B cell (primary cell): ENCODE measurements around the gene LRRC73. TPM values are rescaled to one million over a fixed set of nuclear protein-coding genes. Genes with fewer than 3 reads are reported as not detected.
A peak's percentile ranks its signal among the peaks of the same experiment; 100 is the strongest.

ENCODE experiments used
- ATAC-seq: fragments of 200-7000 bp; cut with Tn5 transposase; one replicate; pipeline ENCODE4 v1.10.0; 2021; ENCODE audit warnings: low read depth, mild to moderate bottlenecking, moderate number of reproducible peaks, moderate library complexity
- CTCF ChIA-PET: fragments of 350-600 bp; sonication (Branson Sonifier 250); formaldehyde crosslinking; loops from one replicate; lab custom pipeline; 2021; ENCODE audit warnings: antibody characterized with exemption, inconsistent platforms; lab: Charles Lee
- POLR2A ChIA-PET: fragments of 350-600 bp; sonication (Branson Sonifier 250); formaldehyde crosslinking; loops from one replicate; lab custom pipeline; 2021; ENCODE audit warnings: antibody characterized with exemption; lab: Charles Lee
- DNase-seq: peaks from one replicate; pipeline ENCODE4 v3.0.0; 2013
- H2AFZ ChIP-seq: 2 replicates; pipeline ENCODE4 v1.6.1; 2012; ENCODE audit warnings: mild to moderate bottlenecking, low read depth, low read length; ENCODE audit not compliant: insufficient read depth, poor library complexity, severe bottlenecking
- H3K27ac ChIP-seq, 2 donors: 1 replicate in 1 of 2; 2 replicates in 1 of 2; pipeline ENCODE4 v1.5.1; 2012 to 2013; ENCODE audit warnings: low read length in 2 of 2, mild to moderate bottlenecking in 2 of 2, moderate library complexity in 1 of 2
- H3K27me3 ChIP-seq, 4 experiments: fragments of 200-600 bp in 1 of 4; sonication (generic) in 1 of 4; replicated peaks in 1 of 4; 1 replicate in 2 of 4; 2 replicates in 2 of 4; pipeline versions ENCODE4 v1.6.1 to v1.7.0; 2013 to 2016; ENCODE audit warnings: low read length in 3 of 4, mild to moderate bottlenecking in 2 of 4, mixed read lengths in 1 of 4, moderate library complexity in 1 of 4; ENCODE audit not compliant: insufficient read depth in 4 of 4, control insufficient read depth in 3 of 4; ENCODE audit errors: control extremely low read depth in 1 of 4
- H3K36me3 ChIP-seq, 2 experiments: replicated peaks in 1 of 2; 1 replicate in 1 of 2; 2 replicates in 1 of 2; pipeline versions ENCODE4 v1.6.1 to v1.7.1; 2013; ENCODE audit warnings: low read length in 1 of 2; ENCODE audit not compliant: insufficient read depth in 2 of 2, control insufficient read depth in 1 of 2; ENCODE audit errors: control extremely low read depth in 1 of 2, extremely low read depth in 1 of 2
- H3K4me1 ChIP-seq, 2 donors: fragments of 200-600 bp in 1 of 2; sonication (generic) in 1 of 2; 1 replicate in 1 of 2; 2 replicates in 1 of 2; pipeline versions ENCODE4 v1.5.1 to v1.6.1; 2013 to 2017; ENCODE audit warnings: low read length in 2 of 2; ENCODE audit not compliant: control insufficient read depth in 2 of 2, insufficient read depth in 2 of 2
- H3K4me2 ChIP-seq: replicated peaks from 2 replicates; pipeline ENCODE3; 2012; ENCODE audit warnings: mild to moderate bottlenecking, low read depth, low read length; ENCODE audit not compliant: poor library complexity, severe bottlenecking
- H3K4me3 ChIP-seq, 5 experiments: fragments of 200-600 bp in 1 of 5; sonication (generic) in 1 of 5; 1 replicate in 3 of 5; 2 replicates in 2 of 5; pipeline versions ENCODE4 v1.5.1 to v1.7.0; 2011 to 2016; ENCODE audit warnings: low read length in 4 of 5, mild to moderate bottlenecking in 4 of 5, low read depth in 2 of 5, control low read depth in 1 of 5, moderate library complexity in 1 of 5; ENCODE audit not compliant: insufficient read depth in 1 of 5; ENCODE audit errors: control extremely low read depth in 1 of 5, extremely low read depth in 1 of 5
- H3K79me2 ChIP-seq: fragments of 200-600 bp; sonication (generic); one replicate; pipeline ENCODE4 v1.6.0; 2016; ENCODE audit warnings: low read length; ENCODE audit not compliant: control insufficient read depth, insufficient read depth
- H3K9ac ChIP-seq: fragments of 200-600 bp; sonication (generic); 2 replicates; pipeline ENCODE4 v1.6.1; 2017; ENCODE audit warnings: mild to moderate bottlenecking, low read length, moderate library complexity
- H3K9me3 ChIP-seq, 3 donors: one replicate each; pipeline versions ENCODE4 v1.6.1 to v1.7.1; 2013; ENCODE audit warnings: low read length in 2 of 3; ENCODE audit not compliant: control insufficient read depth in 2 of 3, insufficient read depth in 1 of 3; ENCODE audit errors: control extremely low read depth in 1 of 3
- H4K20me1 ChIP-seq: 2 replicates; pipeline ENCODE4 v1.6.0; 2012; ENCODE audit warnings: mild to moderate bottlenecking, low read length; ENCODE audit not compliant: insufficient read depth, control insufficient read depth, poor library complexity, severe bottlenecking
- H3K27ac Mint-ChIP-seq: one replicate; pipeline ENCODE4 v1.8.0; 2021; ENCODE audit warnings: mixed read lengths
- H3K27me3 Mint-ChIP-seq: one replicate; pipeline ENCODE4 v1.8.0; 2021; ENCODE audit warnings: mixed read lengths
- H3K4me1 Mint-ChIP-seq: one replicate; pipeline ENCODE4 v1.8.0; 2021; ENCODE audit warnings: mixed read lengths
- H3K4me3 Mint-ChIP-seq: one replicate; pipeline ENCODE4 v1.8.0; 2021; ENCODE audit warnings: mixed read lengths
- H3K9me3 Mint-ChIP-seq: one replicate; pipeline ENCODE4 v1.8.0; 2022; ENCODE audit warnings: mixed read lengths; ENCODE audit not compliant: insufficient read depth
- EZH2 ChIP-seq: IDR thresholded peaks from 2 replicates; pipeline ENCODE4 v1.6.1; 2012; ENCODE audit warnings: borderline replicate concordance, low read depth, mild to moderate bottlenecking, moderate library complexity, low read length; ENCODE audit not compliant: insufficient read depth, poor library complexity, severe bottlenecking
- WGBS: methylation state at CpG from one replicate; pipeline ENCODE4 v1.1.5; 2013; ENCODE audit warnings: missing lambda C conversion rate; ENCODE audit not compliant: insufficient coverage; 5-methylcytosine and 5-hydroxymethylcytosine counted together
- intact Hi-C: fragments of 100-400 bp; cut with micrococcal nuclease; formaldehyde crosslinking; loops from one replicate; pipeline ENCODE4 v1.10.0; 2022
- polyA plus RNA-seq: library from polyadenylated mRNA; depleted of rRNA; stranded (reverse); fragments of >200 nt; gene quantifications from 2 replicates; pipeline ENCODE4 v1.2.3, GENCODE V29; 2012
- total RNA-seq, 2 donors: library from RNA; stranded (reverse); fragments of 120-200 nt in 1 of 2; gene quantifications; 1 replicate in 1 of 2; 2 replicates in 1 of 2; pipeline versions ENCODE4 v1.2.3 to v1.2.4, GENCODE V29; 2013 to 2022
- TF ChIP-seq, protein P1 (sequence below): fragments of 200-600 bp; IDR thresholded peaks from one replicate; pipeline ENCODE4 v1.8.0; 2022; ENCODE audit warnings: antibody characterized with exemption, mild to moderate bottlenecking

Gene LRRC73
- total and polyA plus RNA-seq, 2 donors (not counting 1 experiment from before 2014, with no cell fraction given): 0.06 to 0.99 TPM

GRCh38 chr6:43516367-43516696, 6.2 kb upstream of the LRRC73 start:
- CTCF ChIA-PET: interaction anchor here (3.9 kb wide), 1 partner anchor 9 kb away, joined by 32 read pairs; no protein-coding TSS in a partner anchor
- Mint-ChIP-seq H3K27me3 (no peaks in the 10 kb centered on the region), H3K27ac (no peak overlapping the region), H3K9me3 (no peaks in the 10 kb centered on the region), H3K4me1 (peaks cover 31% of the 10 kb centered on the region), H3K4me3 (no peak overlapping the region)
- H3K79me2 ChIP-seq: peaks cover 49% of the 10 kb centered on the region
- H3K27me3 ChIP-seq: no peaks in the 10 kb centered on the region
- H3K9ac ChIP-seq: peak overlapping the region; percentile 97
- TF ChIP-seq, protein P1, sequence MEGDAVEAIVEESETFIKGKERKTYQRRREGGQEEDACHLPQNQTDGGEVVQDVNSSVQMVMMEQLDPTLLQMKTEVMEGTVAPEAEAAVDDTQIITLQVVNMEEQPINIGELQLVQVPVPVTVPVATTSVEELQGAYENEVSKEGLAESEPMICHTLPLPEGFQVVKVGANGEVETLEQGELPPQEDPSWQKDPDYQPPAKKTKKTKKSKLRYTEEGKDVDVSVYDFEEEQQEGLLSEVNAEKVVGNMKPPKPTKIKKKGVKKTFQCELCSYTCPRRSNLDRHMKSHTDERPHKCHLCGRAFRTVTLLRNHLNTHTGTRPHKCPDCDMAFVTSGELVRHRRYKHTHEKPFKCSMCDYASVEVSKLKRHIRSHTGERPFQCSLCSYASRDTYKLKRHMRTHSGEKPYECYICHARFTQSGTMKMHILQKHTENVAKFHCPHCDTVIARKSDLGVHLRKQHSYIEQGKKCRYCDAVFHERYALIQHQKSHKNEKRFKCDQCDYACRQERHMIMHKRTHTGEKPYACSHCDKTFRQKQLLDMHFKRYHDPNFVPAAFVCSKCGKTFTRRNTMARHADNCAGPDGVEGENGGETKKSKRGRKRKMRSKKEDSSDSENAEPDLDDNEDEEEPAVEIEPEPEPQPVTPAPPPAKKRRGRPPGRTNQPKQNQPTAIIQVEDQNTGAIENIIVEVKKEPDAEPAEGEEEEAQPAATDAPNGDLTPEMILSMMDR: no peak
- TF ChIP-seq EZH2: no peak
- H2AFZ ChIP-seq: peak overlapping the region; percentile 90
- POLR2A ChIA-PET: interaction anchor here (0.6 to 0.9 kb wide), 2 partner anchors 113 to 1782 kb away, joined by 3 to 6 read pairs; partner anchors contain the start of gene GTPBP2
- WGBS: 6% methylated on average over 10 of the region's 10 CpGs
- peak overlapping the region; percentile 94 for H3K4me2 ChIP-seq
- intact Hi-C loops: loop anchor here (2.0 to 10.0 kb wide), 5 partner anchors 40 to 592 kb away; partner anchors contain the start of genes ABCC10, CNPY3, POLH and SRF
- no peak for ATAC-seq
- H3K4me1 ChIP-seq: peaks cover 28 to 36% of the 10 kb centered on the region in 2 donors
- H3K4me3 ChIP-seq: peak overlapping the region; percentile 78 to 98 (median 91)
- no peak for DNase-seq
- H3K36me3 ChIP-seq: peaks cover 4 to 58% of the 10 kb centered on the region in 2 experiments
- no peaks in the 10 kb centered on the region for H3K9me3 ChIP-seq
- peak overlapping the region; percentile 65 to 91 for H3K27ac ChIP-seq
- peaks cover 23% of the 10 kb centered on the region for H4K20me1 ChIP-seq

DNA sequence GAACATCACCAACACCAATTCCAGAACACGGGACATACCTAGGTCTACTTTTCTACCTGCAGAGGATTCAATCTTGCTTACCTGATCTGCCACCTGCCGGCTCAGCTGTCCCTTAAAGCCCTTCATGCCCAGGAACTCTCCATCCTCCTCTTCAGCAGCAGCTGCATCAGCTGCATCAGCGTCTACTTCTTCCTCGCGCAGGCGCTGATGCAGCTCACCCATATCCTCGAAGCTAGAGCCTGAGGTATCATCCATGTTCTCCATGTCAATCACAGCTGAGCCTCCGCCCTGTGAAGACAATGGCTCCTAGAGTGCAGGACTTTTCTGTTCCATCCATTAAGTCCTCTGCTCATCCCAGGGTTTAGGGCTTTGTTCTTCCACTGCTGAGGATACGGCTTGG, 5.7 kb upstream of the LRRC73 start:
- peaks cover 32% of the 10 kb centered on the region for H3K4me1 Mint-ChIP-seq
- DNase-seq (no peak), ATAC-seq (no peak)
- intact Hi-C loops: loop anchor here (2.0 to 10.0 kb wide), 5 partner anchors 39 to 591 kb away; partner anchors contain the start of genes ABCC10, CNPY3, POLH and SRF
- ChIA-PET POLR2A (interaction anchor here (0.6 to 0.9 kb wide), 2 partner anchors 114 to 118 kb away, joined by 3 to 6 read pairs; partner anchors contain the start of gene GTPBP2), CTCF (interaction anchor here (3.9 kb wide), 1 partner anchor 9 kb away, joined by 32 read pairs; no protein-coding TSS in a partner anchor)
- no peaks in the 10 kb centered on the region for H3K9me3 ChIP-seq
- H3K9me3 Mint-ChIP-seq: no peaks in the 10 kb centered on the region
- peak overlapping the region; percentile 65 to 91 for H3K27ac ChIP-seq
- H3K4me3 ChIP-seq: peak overlapping the region; percentile 78 to 98 (median 91)
- peak overlapping the region; percentile 16 for H3K27ac Mint-ChIP-seq
- 93% methylated on average over 9 of the region's 9 CpGs for whole genome bisulfite sequencing
- peaks cover 24% of the 10 kb centered on the region for H4K20me1 ChIP-seq
- peaks cover 2 to 57% of the 10 kb centered on the region in 2 experiments for H3K36me3 ChIP-seq
- peak overlapping the region; percentile 94 for H3K4me2 ChIP-seq
- H3K79me2 ChIP-seq: peaks cover 49% of the 10 kb centered on the region
- no peak overlapping the region for H3K4me3 Mint-ChIP-seq
- no peak for TF ChIP-seq EZH2
- TF ChIP-seq, protein P1: no peak
- no peak overlapping the region for H2AFZ ChIP-seq
- peaks cover 28 to 36% of the 10 kb centered on the region in 2 donors for H3K4me1 ChIP-seq
- H3K9ac ChIP-seq: peak overlapping the region; percentile 97
- no peaks in the 10 kb centered on the region for H3K27me3 Mint-ChIP-seq
- H3K27me3 ChIP-seq: no peaks in the 10 kb centered on the region
